ENCODE results near the gene FERMT2. TPM values are rescaled to one million over a fixed set of nuclear protein-coding genes. Genes with fewer than 3 reads are reported as not detected.
A peak's percentile ranks its signal among the peaks of the same experiment; 100 is the strongest.
"Not testable (repeated sequence)": the region's sequence is repeated elsewhere in the genome, so short reads cannot be mapped to it uniquely, and the experiment has no call there.

FERMT2 gene
- polyA plus RNA-seq, 1 donor (not counting 4 experiments of a cell fraction or from before 2014, with no cell fraction given): 19.6 TPM

GRCh38 chr14:52871606-52872005, 79.2 kb downstream of the FERMT2 start:
- Histone ChIP-seq H3K4me2 (ENCODE audit: control insufficient read depth, extremely low read depth, insufficient read depth, low read depth, low read length) (peak overlapping the region; percentile 15), H3K79me2 (ENCODE audit: control insufficient read depth, insufficient read depth, low read length) (no peaks in the 10 kb centered on the region), H3K4me1 (ENCODE audit: control insufficient read depth, extremely low read depth, insufficient read depth, low read length) (peaks cover 31% of the 10 kb centered on the region), H3K9me3 (ENCODE audit: control insufficient read depth, low read depth, low read length) (no peaks in the 10 kb centered on the region), H2AFZ (ENCODE audit: control insufficient read depth, low read length) (no peak overlapping the region), H3K9ac (ENCODE audit: control insufficient read depth, extremely low read depth, insufficient read depth, low read length) (no peak overlapping the region), H3K27me3 (ENCODE audit: control insufficient read depth, extremely low read depth, insufficient read depth, low read length) (no peaks in the 10 kb centered on the region), H3K36me3 (ENCODE audit: control insufficient read depth in 2 of 2, extremely low read depth in 1 of 2, insufficient read depth in 2 of 2, low read length in 2 of 2) (peaks cover 0 to 7% of the 10 kb centered on the region in 2 experiments), H3K9me1 (ENCODE audit: control insufficient read depth, extremely low read depth, insufficient read depth, low read length) (no peaks in the 10 kb centered on the region), H3K27ac (ENCODE audit: control insufficient read depth, insufficient read depth, low read length) (no peak overlapping the region), H3K4me3 (ENCODE audit: control insufficient read depth in 2 of 3, extremely low read depth in 1 of 3, insufficient read depth in 2 of 3, low read depth in 1 of 3, low read length in 3 of 3) (no peak overlapping the region), H4K20me1 (ENCODE audit: control insufficient read depth, extremely low read depth, insufficient read depth, low read length) (no peaks in the 10 kb centered on the region)
- FAIRE-seq: peak; percentile 88
- DNase-seq (ENCODE audit: low read depth, low spot score): no peak
- TF ChIP-seq CTCF (optimal IDR thresholded peaks at IDR 0.05 in 1 of 3, IDR thresholded peaks at IDR 0.05 in 1 of 3, conservative IDR thresholded peaks at IDR 0.05 in 1 of 3; ENCODE audit: extremely low read depth in 1 of 3, insufficient read depth in 2 of 3, low read length in 3 of 3): no peak
- TF ChIP-seq EZH2 (IDR thresholded peaks at IDR 0.05; ENCODE audit: low read length): no peak
- dilution Hi-C loops (cut with MboI; ENCODE audit: extremely low pct_ligation_motif_present, low sequenced_read_pairs): no loop called here

- H3K27ac ChIP-seq (ENCODE audit: control insufficient read depth, insufficient read depth, low read length): no peak overlapping the region
- no peak for TF ChIP-seq EZH2 (IDR thresholded peaks at IDR 0.05; ENCODE audit: low read length)
- TF ChIP-seq CTCF (optimal IDR thresholded peaks at IDR 0.05 in 1 of 3, IDR thresholded peaks at IDR 0.05 in 1 of 3, conservative IDR thresholded peaks at IDR 0.05 in 1 of 3; ENCODE audit: extremely low read depth in 1 of 3, insufficient read depth in 2 of 3, low read length in 3 of 3): no peak
- H4K20me1 ChIP-seq (ENCODE audit: control insufficient read depth, extremely low read depth, insufficient read depth, low read length): no peaks in the 10 kb centered on the region
- peaks cover 30% of the 10 kb centered on the region for H3K4me1 ChIP-seq (ENCODE audit: control insufficient read depth, extremely low read depth, insufficient read depth, low read length)
- no peak overlapping the region for H3K4me2 ChIP-seq (ENCODE audit: control insufficient read depth, extremely low read depth, insufficient read depth, low read depth, low read length)
- H3K79me2 ChIP-seq (ENCODE audit: control insufficient read depth, insufficient read depth, low read length): no peaks in the 10 kb centered on the region
- H3K9ac ChIP-seq (ENCODE audit: control insufficient read depth, extremely low read depth, insufficient read depth, low read length): no peak overlapping the region
- no peaks in the 10 kb centered on the region for H3K9me1 ChIP-seq (ENCODE audit: control insufficient read depth, extremely low read depth, insufficient read depth, low read length)
- H3K36me3 ChIP-seq (ENCODE audit: control insufficient read depth in 2 of 2, extremely low read depth in 1 of 2, insufficient read depth in 2 of 2, low read length in 2 of 2): peaks cover 0 to 7% of the 10 kb centered on the region in 2 experiments
- DNase-seq (ENCODE audit: low read depth, low spot score): no peak
- H3K4me3 ChIP-seq (ENCODE audit: control insufficient read depth in 2 of 3, extremely low read depth in 1 of 3, insufficient read depth in 2 of 3, low read depth in 1 of 3, low read length in 3 of 3): no peak overlapping the region
- H3K27me3 ChIP-seq (ENCODE audit: control insufficient read depth, extremely low read depth, insufficient read depth, low read length): no peaks in the 10 kb centered on the region
- H3K9me3 ChIP-seq (ENCODE audit: control insufficient read depth, low read depth, low read length): no peaks in the 10 kb centered on the region
- dilution Hi-C loops (cut with MboI; ENCODE audit: extremely low pct_ligation_motif_present, low sequenced_read_pairs): no loop called here
- FAIRE-seq: no peak
- no peak overlapping the region for H2AFZ ChIP-seq (ENCODE audit: control insufficient read depth, low read length)
These were observed 81.8 kb downstream of the FERMT2 start for GRCh38 chr14:52868911-52869618.

GRCh38 chr14:52864893-52865292, 86.0 kb downstream of the FERMT2 start:
- H3K4me3 ChIP-seq (ENCODE audit: control insufficient read depth in 2 of 3, extremely low read depth in 1 of 3, insufficient read depth in 2 of 3, low read depth in 1 of 3, low read length in 3 of 3); H3K79me2 ChIP-seq (ENCODE audit: control insufficient read depth, insufficient read depth, low read length); H3K9me3 ChIP-seq (ENCODE audit: control insufficient read depth, low read depth, low read length); H4K20me1 ChIP-seq (ENCODE audit: control insufficient read depth, extremely low read depth, insufficient read depth, low read length); H3K36me3 ChIP-seq (ENCODE audit: control insufficient read depth in 2 of 2, extremely low read depth in 1 of 2, insufficient read depth in 2 of 2, low read length in 2 of 2); H3K27me3 ChIP-seq (ENCODE audit: control insufficient read depth, extremely low read depth, insufficient read depth, low read length); H3K4me2 ChIP-seq (ENCODE audit: control insufficient read depth, extremely low read depth, insufficient read depth, low read depth, low read length); H3K9me1 ChIP-seq (ENCODE audit: control insufficient read depth, extremely low read depth, insufficient read depth, low read length); FAIRE-seq; H3K4me1 ChIP-seq (ENCODE audit: control insufficient read depth, extremely low read depth, insufficient read depth, low read length); H2AFZ ChIP-seq (ENCODE audit: control insufficient read depth, low read length); dilution Hi-C loops (cut with MboI; ENCODE audit: extremely low pct_ligation_motif_present, low sequenced_read_pairs); H3K27ac ChIP-seq (ENCODE audit: control insufficient read depth, insufficient read depth, low read length); DNase-seq (ENCODE audit: low read depth, low spot score); H3K9ac ChIP-seq (ENCODE audit: control insufficient read depth, extremely low read depth, insufficient read depth, low read length): not testable (repeated sequence)
